OCI-LY3 (cell line): Measurements from ENCODE around the gene ZNF626.
"Not testable (repeated sequence)": the region's sequence is repeated elsewhere in the genome, so short reads cannot be mapped to it uniquely, and the experiment has no call there.

Experiments used
- H2AFZ ChIP-seq: fragments of 200-600, 300-600 bp; shearing (Covaris generic); 2 replicates; pipeline ENCODE4 v1.6.0; 2014; ENCODE audit warnings: antibody characterized with exemption, low read depth, low read length
- H3K27ac ChIP-seq: fragments of 200-600, 300-600 bp; sonication (generic); 2 replicates; pipeline ENCODE4 v1.5.1; 2014; ENCODE audit warnings: mild to moderate bottlenecking, low read length, moderate library complexity, mixed read lengths
- H3K27me3 ChIP-seq: fragments of 200-600, 300-600 bp; sonication (generic); 2 replicates; pipeline ENCODE4 v1.6.1; 2014; ENCODE audit warnings: low read depth, low read length, mixed read lengths
- H3K36me3 ChIP-seq: fragments of 200-600, 300-600 bp; sonication (generic); replicated peaks from 2 replicates; pipeline ENCODE3; 2014; ENCODE audit warnings: low read depth, low read length, mixed read lengths
- H3K4me1 ChIP-seq: fragments of 300-600, 200-600 bp; sonication (generic); 2 replicates; pipeline ENCODE4 v1.6.1; 2014; ENCODE audit warnings: low read length, mixed read lengths
- H3K4me2 ChIP-seq: fragments of 200-600, 300-600 bp; sonication (generic); 2 replicates; pipeline ENCODE4 v1.6.1; 2014; ENCODE audit warnings: low read length, mixed read lengths
- H3K4me3 ChIP-seq: fragments of 300-600, 200-600 bp; sonication (generic); 2 replicates; pipeline ENCODE4 v1.5.1; 2014; ENCODE audit warnings: antibody characterized with exemption, mild to moderate bottlenecking, low read length, moderate library complexity
- H3K79me2 ChIP-seq: fragments of 300-600, 200-600 bp; shearing (Covaris generic); 2 replicates; pipeline ENCODE4 v1.6.1; 2014; ENCODE audit warnings: mild to moderate bottlenecking, low read length, mixed read lengths
- H3K9ac ChIP-seq: fragments of 300-600, 200-600 bp; shearing (Covaris generic); 2 replicates; pipeline ENCODE4 v1.6.0; 2014; ENCODE audit warnings: mild to moderate bottlenecking, low read length, moderate library complexity
- H3K9me3 ChIP-seq: fragments of 200-600, 300-600 bp; shearing (Covaris generic); 2 replicates; pipeline ENCODE4 v1.6.1; 2014; ENCODE audit warnings: low read length, mixed read lengths; ENCODE audit not compliant: insufficient read depth
- H4K20me1 ChIP-seq: fragments of 200-600, 300-600 bp; sonication (generic); 2 replicates; pipeline ENCODE4 v1.6.1; 2016; ENCODE audit warnings: low read length, mixed read lengths; ENCODE audit not compliant: insufficient read depth
- EZH2phosphoT487 ChIP-seq: fragments of 200-600 bp; shearing (Covaris generic); IDR thresholded peaks from 2 replicates; pipeline ENCODE4 v1.6.1; 2018; ENCODE audit warnings: antibody characterized with exemption, mixed run types, low read depth
- TF ChIP-seq, protein P1 (sequence below): fragments of 200-600, 300-600 bp; sonication (generic); IDR thresholded peaks from 2 replicates; pipeline ENCODE4 v1.5.1; 2014; ENCODE audit warnings: antibody characterized with exemption, low read length, low read depth

The ZNF626 gene

DNA sequence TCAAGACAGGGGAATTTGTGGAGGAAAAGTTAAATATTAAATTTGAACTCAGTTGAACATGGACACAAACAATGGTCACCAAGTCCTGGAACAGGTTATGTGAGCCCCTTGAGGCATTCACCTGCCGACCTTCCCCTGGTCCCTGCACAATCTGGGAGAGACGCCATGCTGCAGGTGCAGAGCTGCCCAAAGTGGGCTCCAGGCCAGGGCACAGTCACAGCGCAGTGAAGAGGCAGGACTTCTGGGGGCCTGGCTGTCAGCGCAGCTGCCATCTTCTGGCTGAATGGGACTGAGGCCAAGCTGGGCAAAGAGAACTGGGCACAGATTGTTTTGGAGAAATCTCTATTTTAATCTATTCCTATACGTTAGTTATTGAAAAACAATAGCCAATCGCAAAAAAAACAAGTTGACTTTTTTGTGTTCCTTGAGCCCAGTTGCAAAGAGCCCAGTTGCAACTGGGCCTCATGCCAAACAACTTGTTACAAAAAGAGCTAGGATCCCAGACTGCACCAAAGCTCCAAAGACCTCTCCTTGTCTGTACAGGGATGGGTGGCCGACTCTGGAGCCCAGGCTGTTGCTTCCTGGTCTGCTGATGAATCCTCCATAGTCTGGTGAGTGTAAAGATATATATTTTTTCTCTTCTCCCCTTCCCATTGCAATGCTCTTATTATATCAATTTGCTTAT, 1.2 kb upstream of the ZNF626 start:
- TF ChIP-seq, protein P1, sequence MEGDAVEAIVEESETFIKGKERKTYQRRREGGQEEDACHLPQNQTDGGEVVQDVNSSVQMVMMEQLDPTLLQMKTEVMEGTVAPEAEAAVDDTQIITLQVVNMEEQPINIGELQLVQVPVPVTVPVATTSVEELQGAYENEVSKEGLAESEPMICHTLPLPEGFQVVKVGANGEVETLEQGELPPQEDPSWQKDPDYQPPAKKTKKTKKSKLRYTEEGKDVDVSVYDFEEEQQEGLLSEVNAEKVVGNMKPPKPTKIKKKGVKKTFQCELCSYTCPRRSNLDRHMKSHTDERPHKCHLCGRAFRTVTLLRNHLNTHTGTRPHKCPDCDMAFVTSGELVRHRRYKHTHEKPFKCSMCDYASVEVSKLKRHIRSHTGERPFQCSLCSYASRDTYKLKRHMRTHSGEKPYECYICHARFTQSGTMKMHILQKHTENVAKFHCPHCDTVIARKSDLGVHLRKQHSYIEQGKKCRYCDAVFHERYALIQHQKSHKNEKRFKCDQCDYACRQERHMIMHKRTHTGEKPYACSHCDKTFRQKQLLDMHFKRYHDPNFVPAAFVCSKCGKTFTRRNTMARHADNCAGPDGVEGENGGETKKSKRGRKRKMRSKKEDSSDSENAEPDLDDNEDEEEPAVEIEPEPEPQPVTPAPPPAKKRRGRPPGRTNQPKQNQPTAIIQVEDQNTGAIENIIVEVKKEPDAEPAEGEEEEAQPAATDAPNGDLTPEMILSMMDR = no peak
- TF ChIP-seq EZH2phosphoT487 = no peak
- peaks cover 18% of the 10 kb centered on the region for H3K4me1 ChIP-seq
- no peaks in the 10 kb centered on the region for H3K79me2 ChIP-seq
- no peak overlapping the region for H3K4me2 ChIP-seq
- H3K36me3 ChIP-seq = peaks cover 12% of the 10 kb centered on the region
- H3K9me3 ChIP-seq = peaks cover 11% of the 10 kb centered on the region
- no peak overlapping the region for H3K27ac ChIP-seq
- no peak overlapping the region for H3K9ac ChIP-seq
- no peaks in the 10 kb centered on the region for H4K20me1 ChIP-seq
- no peak overlapping the region for H2AFZ ChIP-seq
- H3K27me3 ChIP-seq = no peaks in the 10 kb centered on the region
- no peak overlapping the region for H3K4me3 ChIP-seq

DNA sequence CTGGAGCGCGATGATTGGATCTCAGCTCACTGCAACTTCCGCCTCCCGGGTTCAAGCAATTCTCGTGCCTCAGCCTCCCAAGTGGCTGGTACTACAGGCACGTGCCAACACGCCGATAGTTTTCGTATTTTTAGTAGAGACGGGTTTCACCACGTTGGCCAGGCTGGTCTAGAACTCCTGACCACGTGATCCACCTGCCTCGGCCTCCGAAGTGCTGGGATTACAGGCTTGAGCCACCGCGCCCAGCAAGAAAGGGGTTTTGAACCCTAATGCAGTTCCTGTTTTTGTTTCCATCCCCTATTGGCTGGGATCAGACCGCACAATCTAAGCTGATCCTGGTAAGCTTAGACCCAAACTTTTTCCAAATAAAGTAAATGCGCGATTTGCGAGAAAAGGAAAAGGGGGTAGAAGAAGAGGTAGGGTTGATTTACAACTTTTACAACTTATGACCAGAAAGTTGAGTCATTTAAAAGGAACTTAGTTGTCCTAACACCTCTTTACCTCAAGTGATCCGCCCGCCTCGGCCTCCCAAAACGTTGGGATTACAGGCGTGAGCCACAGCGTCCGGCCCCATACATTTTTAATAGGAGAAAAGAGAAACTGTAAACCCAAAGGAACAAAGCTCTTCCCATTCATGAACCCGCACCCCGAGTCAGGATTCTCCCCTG, 764 bp downstream of the ZNF626 start:
- Histone ChIP-seq H3K4me2 (no peak overlapping the region), H3K9me3 (peaks cover 11% of the 10 kb centered on the region), H3K9ac (no peak overlapping the region), H4K20me1 (no peaks in the 10 kb centered on the region), H3K27ac (no peak overlapping the region), H3K4me3 (no peak overlapping the region; the same call in 1 of the 2 replicates), H3K4me1 (peaks cover 18% of the 10 kb centered on the region), H3K27me3 (no peaks in the 10 kb centered on the region), H3K79me2 (no peaks in the 10 kb centered on the region), H2AFZ (no peak overlapping the region), H3K36me3 (peaks cover 12% of the 10 kb centered on the region)
- TF ChIP-seq, protein P1 = no peak
- no peak for TF ChIP-seq EZH2phosphoT487

DNA sequence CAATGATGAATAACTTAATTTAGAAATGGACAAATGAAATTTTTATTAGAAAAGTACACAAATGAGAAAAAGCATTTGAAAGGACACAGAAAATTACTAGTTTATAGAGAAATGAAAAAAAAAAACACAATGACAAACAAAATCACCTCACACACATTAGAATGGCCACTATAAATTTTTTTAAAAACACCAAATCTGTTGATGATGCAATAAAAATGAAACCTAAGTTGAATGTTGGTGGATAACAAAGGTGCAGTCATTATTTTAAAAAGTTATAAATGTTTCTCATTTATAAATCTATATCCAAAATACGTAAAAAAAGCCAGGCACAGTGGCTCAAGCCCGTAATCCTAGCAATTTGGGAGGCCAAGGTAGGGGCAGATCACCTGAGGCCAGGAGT, 20.8 kb downstream of the ZNF626 start:
- no peaks in the 10 kb centered on the region for H3K36me3 ChIP-seq
- H3K4me3 ChIP-seq = no peak overlapping the region
- no peak overlapping the region for H3K9ac ChIP-seq
- H3K27me3 ChIP-seq = no peaks in the 10 kb centered on the region
- no peaks in the 10 kb centered on the region for H4K20me1 ChIP-seq
- no peak overlapping the region for H2AFZ ChIP-seq
- H3K79me2 ChIP-seq = no peaks in the 10 kb centered on the region
- no peaks in the 10 kb centered on the region; the same call in 1 of the 2 replicates for H3K9me3 ChIP-seq
- TF ChIP-seq EZH2phosphoT487 = no peak
- TF ChIP-seq, protein P1 = no peak
- H3K4me1 ChIP-seq = no peaks in the 10 kb centered on the region
- H3K27ac ChIP-seq = no peak overlapping the region
- no peak overlapping the region for H3K4me2 ChIP-seq

DNA sequence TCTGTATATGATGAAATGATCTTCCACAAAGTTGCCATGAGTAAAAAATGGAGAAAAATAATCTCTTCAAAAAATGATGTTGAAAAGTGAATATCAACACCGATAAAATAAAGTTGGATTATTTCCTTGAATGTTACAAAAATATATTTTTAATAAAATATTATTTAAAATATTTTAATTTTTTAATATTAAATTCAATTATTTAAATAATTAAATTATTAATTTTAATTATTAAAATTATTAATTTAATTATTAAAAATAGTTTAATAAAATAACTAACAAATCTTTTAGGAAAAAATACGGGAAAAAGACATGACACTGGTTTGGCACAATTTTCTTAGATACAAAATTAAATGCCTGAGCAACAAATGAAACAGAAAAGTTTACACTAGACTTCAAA, 21.3 kb downstream of the ZNF626 start:
- no peaks in the 10 kb centered on the region for H3K27me3 ChIP-seq
- no peak overlapping the region for H3K4me2 ChIP-seq
- H4K20me1 ChIP-seq = no peaks in the 10 kb centered on the region
- H3K79me2 ChIP-seq = no peaks in the 10 kb centered on the region
- H3K9ac ChIP-seq = no peak overlapping the region
- no peak overlapping the region for H3K4me3 ChIP-seq
- no peak for TF ChIP-seq EZH2phosphoT487
- TF ChIP-seq, protein P1 = no peak
- no peak overlapping the region for H3K27ac ChIP-seq
- peaks cover 3% of the 10 kb centered on the region; the same call in 1 of the 2 replicates for H3K9me3 ChIP-seq
- no peaks in the 10 kb centered on the region for H3K36me3 ChIP-seq
- H2AFZ ChIP-seq = no peak overlapping the region
- no peaks in the 10 kb centered on the region for H3K4me1 ChIP-seq

DNA sequence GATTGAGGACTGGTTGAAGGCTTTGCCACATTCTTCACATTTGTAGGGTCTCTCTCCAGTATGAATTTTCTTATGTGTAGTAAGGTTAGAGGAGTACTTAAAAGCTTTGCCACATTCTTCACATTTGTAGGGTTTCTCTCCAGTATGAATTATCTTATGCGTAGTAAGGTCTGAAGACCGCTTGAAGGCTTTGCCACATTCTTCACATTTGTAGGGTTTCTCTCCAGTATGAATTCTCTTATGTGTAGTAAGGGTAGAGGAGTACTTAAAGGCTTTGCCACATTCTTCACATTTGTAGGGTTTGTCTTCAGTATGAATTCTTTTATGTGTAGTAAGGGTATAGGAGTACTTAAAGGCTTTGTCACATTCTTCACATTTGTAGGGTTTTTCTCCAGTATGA, 36.8 kb downstream of the ZNF626 start:
- H3K79me2 ChIP-seq, H3K36me3 ChIP-seq, H3K9ac ChIP-seq, H3K27me3 ChIP-seq, H3K4me2 ChIP-seq, H4K20me1 ChIP-seq, H3K4me1 ChIP-seq, H2AFZ ChIP-seq, H3K4me3 ChIP-seq, H3K27ac ChIP-seq: not testable (repeated sequence)
- peaks cover 20% of the 10 kb centered on the region for H3K9me3 ChIP-seq
